D721Med (cell line): ENCODE data around the gene ADM2.

Experiments used
- DNase-seq: peaks from one replicate; pipeline ENCODE4 v3.0.0; 2011; ENCODE audit warnings: low spot score; ENCODE audit not compliant: insufficient read length
- FAIRE-seq: peaks from 2 replicates; lab custom pipeline; 2011; peaks lifted over from hg19 to GRCh38; lab: Jason Lieb, UNC
- TF ChIP-seq, protein P1 (sequence below): IDR thresholded peaks from 2 replicates; pipeline ENCODE4 v1.5.1; 2012; ENCODE audit warnings: mild to moderate bottlenecking, control low read depth; ENCODE audit not compliant: insufficient read depth; ENCODE audit errors: missing control alignments

Gene ADM2

GRCh38 chr22:50498322-50498890 is 17.1 kb downstream of the ADM2 start:
- TF ChIP-seq, protein P1, sequence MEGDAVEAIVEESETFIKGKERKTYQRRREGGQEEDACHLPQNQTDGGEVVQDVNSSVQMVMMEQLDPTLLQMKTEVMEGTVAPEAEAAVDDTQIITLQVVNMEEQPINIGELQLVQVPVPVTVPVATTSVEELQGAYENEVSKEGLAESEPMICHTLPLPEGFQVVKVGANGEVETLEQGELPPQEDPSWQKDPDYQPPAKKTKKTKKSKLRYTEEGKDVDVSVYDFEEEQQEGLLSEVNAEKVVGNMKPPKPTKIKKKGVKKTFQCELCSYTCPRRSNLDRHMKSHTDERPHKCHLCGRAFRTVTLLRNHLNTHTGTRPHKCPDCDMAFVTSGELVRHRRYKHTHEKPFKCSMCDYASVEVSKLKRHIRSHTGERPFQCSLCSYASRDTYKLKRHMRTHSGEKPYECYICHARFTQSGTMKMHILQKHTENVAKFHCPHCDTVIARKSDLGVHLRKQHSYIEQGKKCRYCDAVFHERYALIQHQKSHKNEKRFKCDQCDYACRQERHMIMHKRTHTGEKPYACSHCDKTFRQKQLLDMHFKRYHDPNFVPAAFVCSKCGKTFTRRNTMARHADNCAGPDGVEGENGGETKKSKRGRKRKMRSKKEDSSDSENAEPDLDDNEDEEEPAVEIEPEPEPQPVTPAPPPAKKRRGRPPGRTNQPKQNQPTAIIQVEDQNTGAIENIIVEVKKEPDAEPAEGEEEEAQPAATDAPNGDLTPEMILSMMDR = peak; percentile 63
- FAIRE-seq = no peak
- DNase-seq = no peak

DNA sequence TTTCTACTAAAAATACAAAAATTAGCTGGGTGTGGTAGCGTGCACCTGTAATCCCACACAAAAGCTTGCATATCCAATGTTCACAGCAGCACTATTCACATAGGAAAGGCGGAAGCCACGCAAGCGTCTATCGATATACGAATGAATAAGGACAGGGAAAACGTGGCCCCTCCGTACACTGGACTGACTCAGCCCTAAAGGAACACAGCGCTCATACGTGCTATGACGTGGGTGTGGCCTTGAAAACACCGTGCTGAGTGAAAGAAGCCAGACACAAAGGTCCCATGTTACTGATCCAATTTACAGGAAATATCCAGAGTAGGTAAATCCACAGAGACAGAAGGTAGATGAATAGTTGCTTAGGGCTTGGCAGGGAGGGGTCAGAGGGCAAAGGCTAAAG is 19.1 kb downstream of the ADM2 start:
- FAIRE-seq (no peak), DNase-seq (no peak)
- TF ChIP-seq, protein P1 = no peak

DNA sequence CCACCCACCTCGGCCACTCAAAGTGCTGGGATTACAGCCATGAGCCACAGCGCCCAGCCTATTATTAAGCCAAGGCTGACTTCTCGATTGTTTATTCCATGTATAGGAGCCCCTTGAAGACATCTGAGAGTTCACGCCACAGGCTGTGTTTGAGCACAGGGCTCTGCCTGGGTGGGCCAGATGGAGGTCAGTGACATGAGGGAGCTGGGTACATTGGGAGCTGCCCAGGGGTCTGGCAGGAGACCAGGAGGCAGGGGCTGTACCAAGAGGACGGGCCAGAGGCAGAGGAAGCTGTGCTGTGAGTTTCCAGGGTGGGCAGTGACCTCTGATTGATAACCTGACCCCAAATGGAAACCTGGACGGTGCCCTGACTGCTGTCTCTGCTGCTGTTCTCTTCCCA is 20.8 kb downstream of the ADM2 start:
- no peak for FAIRE-seq
- TF ChIP-seq, protein P1 = no peak

GRCh38 chr22:50502628-50503474 is 21.5 kb downstream of the ADM2 start:
- FAIRE-seq (no peak), DNase-seq (no peak)
- TF ChIP-seq, protein P1 = no peak

More for the DNA sequence above, 20.8 kb downstream of the ADM2 start:
- DNase-seq = no peak

- TF ChIP-seq, protein P1 = no peak
- DNase-seq (no peak), FAIRE-seq (no peak)
Measured at GRCh38 chr22:50503475-50504145, 22.3 kb downstream of the ADM2 start.

- FAIRE-seq (no peak), DNase-seq (no peak)
- TF ChIP-seq, protein P1 = no peak
Measured at GRCh38 chr22:50504369-50505211, 23.2 kb downstream of the ADM2 start.
